Measurements from ENCODE around the gene VWA5A.

DNA sequence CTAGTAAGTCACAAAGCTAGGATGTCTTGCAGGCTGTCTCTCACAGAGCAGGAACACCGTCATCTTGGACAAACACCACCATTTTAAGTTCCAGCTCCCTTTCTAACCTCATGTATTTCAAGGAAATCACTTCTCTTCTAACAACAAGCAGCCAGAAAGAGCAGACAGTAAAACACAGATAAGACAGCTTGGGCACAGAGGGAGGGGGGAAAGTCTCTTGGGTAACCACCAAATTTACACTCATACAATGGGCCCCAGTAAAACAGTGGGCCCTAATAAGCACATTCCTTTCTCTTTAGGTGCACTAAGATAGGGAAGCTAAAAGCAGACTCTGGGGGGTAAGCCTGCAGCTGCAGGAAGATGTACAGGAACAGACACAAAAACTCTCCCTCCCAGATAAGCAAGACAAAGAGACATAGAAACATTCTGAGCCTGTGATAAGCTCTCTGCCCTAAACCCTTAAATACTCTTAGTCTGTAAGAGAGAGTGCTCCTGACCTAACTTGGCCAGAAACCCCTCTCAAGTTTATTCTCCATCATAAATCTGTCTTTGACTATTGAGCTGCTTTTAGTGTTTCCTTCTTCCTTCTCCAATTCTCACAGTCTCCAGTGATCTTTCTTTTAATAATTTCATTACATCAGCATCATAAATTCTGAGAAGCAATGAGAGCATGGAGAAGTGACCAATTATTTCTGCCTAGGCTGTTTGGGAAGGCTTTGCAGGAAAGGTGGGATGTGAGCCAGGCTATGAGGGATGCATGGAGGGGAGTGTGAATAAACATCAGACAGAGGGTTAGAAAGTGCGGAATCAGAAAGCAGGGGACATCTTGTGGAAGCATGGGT is 75.3 kb downstream of the VWA5A start:
- TF ChIP-seq, protein P1, sequence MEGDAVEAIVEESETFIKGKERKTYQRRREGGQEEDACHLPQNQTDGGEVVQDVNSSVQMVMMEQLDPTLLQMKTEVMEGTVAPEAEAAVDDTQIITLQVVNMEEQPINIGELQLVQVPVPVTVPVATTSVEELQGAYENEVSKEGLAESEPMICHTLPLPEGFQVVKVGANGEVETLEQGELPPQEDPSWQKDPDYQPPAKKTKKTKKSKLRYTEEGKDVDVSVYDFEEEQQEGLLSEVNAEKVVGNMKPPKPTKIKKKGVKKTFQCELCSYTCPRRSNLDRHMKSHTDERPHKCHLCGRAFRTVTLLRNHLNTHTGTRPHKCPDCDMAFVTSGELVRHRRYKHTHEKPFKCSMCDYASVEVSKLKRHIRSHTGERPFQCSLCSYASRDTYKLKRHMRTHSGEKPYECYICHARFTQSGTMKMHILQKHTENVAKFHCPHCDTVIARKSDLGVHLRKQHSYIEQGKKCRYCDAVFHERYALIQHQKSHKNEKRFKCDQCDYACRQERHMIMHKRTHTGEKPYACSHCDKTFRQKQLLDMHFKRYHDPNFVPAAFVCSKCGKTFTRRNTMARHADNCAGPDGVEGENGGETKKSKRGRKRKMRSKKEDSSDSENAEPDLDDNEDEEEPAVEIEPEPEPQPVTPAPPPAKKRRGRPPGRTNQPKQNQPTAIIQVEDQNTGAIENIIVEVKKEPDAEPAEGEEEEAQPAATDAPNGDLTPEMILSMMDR (IDR thresholded peaks at IDR 0.05; ENCODE audit: insufficient read depth, low read depth, low read length) = no peak
- TF ChIP-seq EZH2 (IDR thresholded peaks at IDR 0.05; ENCODE audit: insufficient read depth, low read length) = no peak

Data from astrocyte (in vitro differentiated cells and primary cell).